Immature natural killer cell (primary cell): Measurements from ENCODE around the gene PDXDC1. TPM values are rescaled to one million over a fixed set of nuclear protein-coding genes. Genes with fewer than 3 reads are reported as not detected.
"Not testable (repeated sequence)": the region's sequence is repeated elsewhere in the genome, so short reads cannot be mapped to it uniquely, and the experiment has no call there.

Experiments
- DNase-seq, 3 donors: peaks; one replicate each; pipeline ENCODE4 v3.0.0; 2022; ENCODE audit warnings: mixed read lengths in 1 of 3
- H3K27ac Mint-ChIP-seq, 6 donors: one replicate each; pipeline ENCODE4 v1.8.0; 2020; ENCODE audit warnings: mixed read lengths in 6 of 6, mild to moderate bottlenecking in 5 of 6, inconsistent platforms in 4 of 6, moderate library complexity in 3 of 6
- H3K27me3 Mint-ChIP-seq, 3 donors: one replicate each; pipeline ENCODE4 v1.8.0; 2020 to 2021; ENCODE audit warnings: low read depth in 3 of 3, mild to moderate bottlenecking in 3 of 3, mixed read lengths in 3 of 3, moderate library complexity in 3 of 3, inconsistent platforms in 1 of 3
- H3K36me3 Mint-ChIP-seq, 3 donors: one replicate each; pipeline ENCODE4 v1.8.0; 2020; ENCODE audit warnings: mixed read lengths in 3 of 3, inconsistent platforms in 2 of 3, mild to moderate bottlenecking in 2 of 3
- H3K4me1 Mint-ChIP-seq, 2 donors: one replicate each; pipeline ENCODE4 v1.8.0; 2020; ENCODE audit warnings: inconsistent platforms in 2 of 2, mild to moderate bottlenecking in 2 of 2, mixed read lengths in 2 of 2, moderate library complexity in 1 of 2
- H3K4me3 Mint-ChIP-seq, 5 donors: one replicate each; pipeline ENCODE4 v1.8.0; 2020; ENCODE audit warnings: mild to moderate bottlenecking in 5 of 5, mixed read lengths in 5 of 5, inconsistent platforms in 3 of 5, moderate library complexity in 3 of 5
- H3K9me3 Mint-ChIP-seq, 6 donors: one replicate each; pipeline ENCODE4 v1.8.0; 2020; ENCODE audit warnings: mild to moderate bottlenecking in 6 of 6, mixed read lengths in 6 of 6, inconsistent platforms in 4 of 6, moderate library complexity in 3 of 6
- polyA plus RNA-seq, 3 donors: library from polyadenylated mRNA; unstranded; fragments of 300-500 nt; fragmentation: Illumina TruSeq; gene quantifications; one replicate each; pipeline ENCODE4 v1.2.3, GENCODE V29; 2021

PDXDC1 gene
- polyA plus RNA-seq, 3 donors from 2014 or later, result 14.0 to 54.1 (median 24.9) TPM

DNA sequence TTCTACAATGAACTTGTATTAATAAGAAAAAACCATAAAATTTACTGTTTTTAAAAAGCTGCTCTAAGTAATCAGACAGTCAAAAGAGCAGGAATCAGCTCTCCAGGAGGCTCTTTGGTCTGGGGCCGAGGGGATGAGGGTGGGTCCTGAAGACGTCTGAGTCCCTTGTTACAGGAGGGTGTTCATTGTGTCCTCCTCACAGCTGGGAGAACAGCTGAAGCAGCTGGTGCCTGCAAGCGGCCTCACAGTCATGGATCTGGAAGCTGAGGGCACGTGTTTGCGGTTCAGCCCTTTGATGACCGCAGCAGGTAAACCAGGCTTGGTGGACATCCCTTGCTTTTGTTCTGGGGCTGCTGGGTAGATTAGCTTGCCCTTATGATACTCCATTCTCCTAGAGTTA is 54.9 kb downstream of the PDXDC1 start:
- H3K27me3 Mint-ChIP-seq, DNase-seq, H3K4me3 Mint-ChIP-seq, H3K9me3 Mint-ChIP-seq: not testable (repeated sequence)
- Mint-ChIP-seq H3K36me3 (peaks cover 25 to 56% (median 28%) of the 10 kb centered on the region in 3 donors), H3K27ac (peak overlapping the region in 3 of 6 donors; percentile 17 to 57 (median 34)), H3K4me1 (peaks cover 24 to 34% of the 10 kb centered on the region in 2 donors)

DNA sequence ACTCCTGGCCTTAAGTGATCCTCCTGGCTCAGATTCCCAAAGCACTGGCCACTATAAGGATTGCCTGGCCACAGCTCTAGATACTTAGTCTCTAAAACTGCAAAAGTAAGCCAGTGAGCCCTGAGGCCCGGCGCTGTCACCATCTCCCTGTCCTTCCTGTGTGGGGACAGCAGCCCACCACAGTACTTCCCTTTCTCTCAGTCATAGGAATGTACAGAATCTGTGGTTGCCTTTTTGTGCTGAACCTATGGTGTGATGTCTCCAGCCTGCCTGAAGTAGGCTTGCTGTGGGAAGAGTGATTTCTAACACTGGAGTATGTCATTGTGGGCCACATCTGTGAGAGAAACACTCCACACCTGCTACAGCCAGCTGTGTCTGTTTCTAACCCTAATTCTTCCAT is 56.4 kb downstream of the PDXDC1 start:
- Mint-ChIP-seq H3K9me3 (no peaks in the 10 kb centered on the region), H3K4me1 (peaks cover 21 to 26% of the 10 kb centered on the region in 2 donors), H3K27me3 (peaks cover 0 to 5% (median 0%) of the 10 kb centered on the region in 3 donors), H3K27ac (peak overlapping the region; percentile 79 to 91 (median 84)), H3K4me3 (peak overlapping the region; percentile 45 to 75 (median 69)), H3K36me3 (peaks cover 18 to 54% (median 18%) of the 10 kb centered on the region in 3 donors)
- DNase-seq, result peak; percentile 44 to 53 (median 50)

DNA sequence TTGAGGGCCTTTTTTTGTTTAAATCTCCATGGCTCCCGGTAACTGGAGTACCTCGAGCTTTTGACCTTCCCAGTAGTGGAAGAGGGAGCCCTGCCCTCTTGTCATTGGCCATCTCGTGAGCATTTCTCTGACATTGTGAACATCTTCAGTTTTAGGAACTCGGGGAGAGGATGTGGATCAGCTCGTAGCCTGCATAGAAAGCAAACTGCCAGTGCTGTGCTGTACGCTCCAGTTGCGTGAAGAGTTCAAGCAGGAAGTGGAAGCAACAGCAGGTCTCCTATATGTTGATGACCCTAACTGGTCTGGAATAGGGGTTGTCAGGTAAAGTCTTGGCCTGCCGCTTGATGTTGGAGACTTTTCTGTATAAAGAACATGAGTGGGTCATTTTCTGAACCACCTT is 56.8 kb downstream of the PDXDC1 start:
- Mint-ChIP-seq H3K36me3 (peaks cover 18 to 58% (median 18%) of the 10 kb centered on the region in 3 donors), H3K4me1 (peaks cover 21 to 26% of the 10 kb centered on the region in 2 donors), H3K27ac (peak overlapping the region; percentile 79 to 91 (median 84)), H3K27me3 (peaks cover 0 to 5% (median 0%) of the 10 kb centered on the region in 3 donors), H3K9me3 (no peaks in the 10 kb centered on the region), H3K4me3 (peak overlapping the region; percentile 45 to 75 (median 69))
- no peak for DNase-seq

DNA sequence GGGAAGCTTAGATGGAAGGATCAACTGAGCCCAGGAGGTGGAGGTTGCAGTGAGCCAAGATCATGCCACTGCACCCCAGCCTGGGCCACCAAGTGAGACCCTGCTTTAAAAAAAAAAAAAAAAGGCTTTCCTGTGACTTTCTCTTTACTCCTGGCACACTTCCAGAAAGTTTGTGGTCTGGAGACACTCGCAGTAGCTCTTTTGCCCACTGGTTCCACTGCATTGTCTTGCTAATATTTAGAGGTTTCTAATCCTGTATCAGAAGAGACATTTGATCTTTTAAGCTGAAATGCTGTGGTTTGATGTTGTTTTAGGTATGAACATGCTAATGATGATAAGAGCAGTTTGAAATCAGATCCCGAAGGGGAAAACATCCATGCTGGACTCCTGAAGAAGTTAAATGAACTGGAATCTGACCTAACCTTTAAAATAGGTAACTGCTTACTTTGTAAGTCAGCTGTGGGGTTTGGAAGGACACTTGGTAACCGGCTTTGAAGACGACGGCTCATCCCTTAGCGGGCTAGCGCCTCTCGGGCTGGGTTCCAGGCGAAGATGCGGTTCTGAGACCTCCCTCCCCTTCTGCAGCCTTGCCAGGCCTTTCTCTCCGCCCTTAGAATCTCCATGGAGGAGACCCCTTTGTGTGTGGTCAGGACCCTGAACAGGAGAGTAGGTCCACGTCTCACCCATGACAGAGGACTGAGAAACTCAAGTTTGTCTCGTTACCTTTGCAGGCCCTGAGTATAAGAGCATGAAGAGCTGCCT is 57.9 kb downstream of the PDXDC1 start:
- H3K27ac Mint-ChIP-seq, result peak overlapping the region in 3 of 6 donors; percentile 42 to 62 (median 60)

DNA sequence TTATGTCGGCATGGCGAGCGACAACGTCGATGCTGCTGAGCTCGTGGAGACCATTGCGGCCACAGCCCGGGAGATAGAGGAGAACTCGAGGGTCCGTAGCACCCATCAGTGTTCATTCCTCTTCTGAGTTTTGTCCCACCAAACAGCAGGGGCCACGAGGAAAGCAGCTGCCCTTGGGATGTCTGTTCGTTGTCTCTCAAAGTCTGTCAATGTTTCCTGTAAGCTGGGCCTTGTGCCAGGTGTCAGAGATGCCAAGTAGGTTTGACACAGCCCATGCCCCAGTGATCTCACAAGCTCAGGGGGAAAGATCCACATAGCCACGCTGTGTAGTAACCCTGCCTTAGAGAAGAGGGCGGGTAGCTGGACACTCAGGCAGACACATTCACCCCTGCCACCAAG is 58.5 kb downstream of the PDXDC1 start:
- H3K27ac Mint-ChIP-seq, result no peak overlapping the region
- H3K4me1 Mint-ChIP-seq, result peaks cover 21 to 26% of the 10 kb centered on the region in 2 donors
- DNase-seq, result no peak
- H3K36me3 Mint-ChIP-seq, result peaks cover 16 to 62% (median 23%) of the 10 kb centered on the region in 3 donors
- H3K9me3 Mint-ChIP-seq, result no peaks in the 10 kb centered on the region
- no peaks in the 10 kb centered on the region for H3K27me3 Mint-ChIP-seq
- H3K4me3 Mint-ChIP-seq, result no peak overlapping the region

More for the DNA sequence above, 57.9 kb downstream of the PDXDC1 start:
- peaks cover 21 to 26% of the 10 kb centered on the region in 2 donors for H3K4me1 Mint-ChIP-seq
- peaks cover 0 to 3% (median 0%) of the 10 kb centered on the region in 3 donors for H3K27me3 Mint-ChIP-seq
- no peak for DNase-seq
- H3K4me3 Mint-ChIP-seq, result peak overlapping the region in 1 of 5 donors; percentile 43
- peaks cover 18 to 62% (median 23%) of the 10 kb centered on the region in 3 donors for H3K36me3 Mint-ChIP-seq
- H3K9me3 Mint-ChIP-seq, result no peaks in the 10 kb centered on the region

DNA sequence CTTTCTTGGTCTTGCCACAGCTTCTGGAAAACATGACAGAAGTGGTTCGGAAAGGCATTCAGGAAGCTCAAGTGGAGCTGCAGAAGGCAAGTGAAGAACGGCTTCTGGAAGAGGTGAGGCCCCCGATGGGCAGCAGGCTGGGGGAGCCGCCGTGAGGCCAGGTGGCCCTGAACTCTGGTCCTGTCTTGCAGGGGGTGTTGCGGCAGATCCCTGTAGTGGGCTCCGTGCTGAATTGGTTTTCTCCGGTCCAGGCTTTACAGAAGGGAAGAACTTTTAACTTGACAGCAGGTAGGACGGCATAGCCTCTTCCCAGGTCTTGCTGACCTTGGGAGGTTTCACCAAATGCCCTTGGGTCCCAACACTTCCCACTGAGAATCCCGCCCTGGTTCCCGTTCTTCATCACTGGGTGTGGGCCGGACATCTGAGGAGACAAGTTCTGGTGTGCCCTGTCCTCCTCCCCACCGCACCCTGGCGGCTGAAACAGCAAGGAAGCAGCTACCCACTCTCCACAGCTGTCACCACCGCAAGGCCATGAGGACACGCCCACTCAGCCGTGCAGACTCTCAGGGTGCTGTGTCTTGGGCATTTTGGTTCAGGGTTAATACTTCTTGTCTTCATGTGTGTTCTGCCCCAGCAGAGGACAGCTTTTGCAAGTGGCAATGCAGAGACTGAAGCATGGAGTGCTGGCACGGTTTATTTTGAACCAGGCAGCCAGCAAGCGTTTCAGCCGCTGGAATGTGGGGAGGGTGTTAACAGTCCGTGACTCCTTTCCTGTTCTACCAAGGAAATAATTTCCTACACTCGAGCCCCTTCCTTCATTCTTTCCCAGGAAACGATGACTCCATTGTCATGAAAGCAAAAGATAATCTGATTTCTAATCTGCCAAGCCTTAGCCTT is 59.7 kb downstream of the PDXDC1 start:
- Mint-ChIP-seq H3K27ac (peak overlapping the region in 1 of 6 donors; percentile 49), H3K9me3 (no peaks in the 10 kb centered on the region), H3K27me3 (no peaks in the 10 kb centered on the region), H3K4me3 (no peak overlapping the region), H3K4me1 (peaks cover 18 to 26% of the 10 kb centered on the region in 2 donors), H3K36me3 (peaks cover 15 to 61% (median 24%) of the 10 kb centered on the region in 3 donors)
- DNase-seq, result no peak

DNA sequence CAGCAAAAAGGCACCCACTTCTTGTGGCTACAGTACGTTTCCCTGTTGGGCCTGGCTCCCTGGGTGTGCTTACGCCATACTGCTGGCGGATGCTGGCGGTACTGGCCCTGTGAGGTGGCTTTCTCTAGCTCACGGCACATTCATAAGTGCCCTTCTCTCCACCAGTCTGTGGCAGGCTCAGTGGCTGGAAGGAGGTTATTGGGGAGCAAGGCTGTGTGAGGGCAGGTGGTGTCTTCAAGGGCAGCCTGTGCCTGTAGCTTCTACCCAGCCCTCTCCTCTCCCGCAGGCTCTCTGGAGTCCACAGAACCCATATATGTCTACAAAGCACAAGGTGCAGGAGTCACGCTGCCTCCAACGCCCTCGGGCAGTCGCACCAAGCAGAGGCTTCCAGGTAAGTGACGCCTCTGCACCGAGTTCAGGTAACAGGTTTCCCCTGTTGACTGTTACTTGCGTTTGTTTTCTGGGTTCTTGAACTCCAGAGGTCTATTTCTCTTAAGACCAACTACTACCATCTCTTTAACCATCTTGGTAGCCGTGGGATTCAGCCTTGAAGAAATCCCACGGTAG is 60.4 kb downstream of the PDXDC1 start:
- H3K4me1 Mint-ChIP-seq, result peaks cover 18 to 26% of the 10 kb centered on the region in 2 donors
- no peak overlapping the region for H3K27ac Mint-ChIP-seq
- H3K36me3 Mint-ChIP-seq, result peaks cover 15 to 64% (median 29%) of the 10 kb centered on the region in 3 donors
- H3K27me3 Mint-ChIP-seq, result no peaks in the 10 kb centered on the region
- no peak for DNase-seq
- H3K4me3 Mint-ChIP-seq, result no peak overlapping the region
- no peaks in the 10 kb centered on the region for H3K9me3 Mint-ChIP-seq

DNA sequence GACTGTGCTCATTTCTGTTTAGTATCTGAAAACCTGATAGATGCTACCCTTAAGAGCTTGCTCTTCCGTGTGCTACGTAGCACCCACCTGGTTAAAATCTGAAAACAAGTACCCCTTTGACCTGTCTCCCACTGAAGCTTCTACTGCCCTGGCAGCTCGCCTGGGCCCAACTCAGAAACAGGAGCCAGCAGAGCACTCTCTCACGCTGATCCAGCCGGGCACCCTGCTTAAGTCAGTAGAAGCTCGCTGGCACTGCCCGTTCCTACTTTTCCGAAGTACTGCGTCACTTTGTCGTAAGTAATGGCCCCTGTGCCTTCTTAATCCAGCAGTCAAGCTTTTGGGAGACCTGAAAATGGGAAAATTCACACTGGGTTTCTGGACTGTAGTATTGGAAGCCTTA is 62.2 kb downstream of the PDXDC1 start:
- no peak overlapping the region for H3K4me3 Mint-ChIP-seq
- peaks cover 11 to 58% (median 23%) of the 10 kb centered on the region in 3 donors for H3K36me3 Mint-ChIP-seq
- peak overlapping the region in 1 of 6 donors; percentile 43 for H3K27ac Mint-ChIP-seq

DNA sequence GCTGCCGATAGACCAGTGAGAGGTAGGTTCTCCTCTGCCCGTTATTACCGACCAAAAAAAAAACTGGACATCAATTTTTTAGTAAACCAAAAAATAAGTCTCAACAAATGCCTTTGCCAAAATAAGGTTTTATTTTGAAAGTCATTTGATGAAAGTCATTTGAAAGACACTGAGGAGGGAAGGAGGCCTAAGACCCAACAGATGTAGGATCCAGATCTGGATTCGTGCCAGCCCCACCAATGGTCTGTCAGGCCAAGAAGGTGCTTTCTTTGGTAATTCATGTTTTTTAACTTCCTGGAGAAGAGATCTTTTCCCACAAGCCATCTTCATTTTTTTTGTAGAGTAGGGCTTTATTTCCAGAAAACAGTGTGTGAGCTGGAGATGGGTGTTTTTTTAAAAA is 62.9 kb downstream of the PDXDC1 start:
- Mint-ChIP-seq H3K9me3 (no peaks in the 10 kb centered on the region), H3K36me3 (peaks cover 11 to 58% (median 20%) of the 10 kb centered on the region in 3 donors), H3K27me3 (peaks cover 0 to 2% (median 0%) of the 10 kb centered on the region in 3 donors), H3K4me3 (no peak overlapping the region), H3K4me1 (peaks cover 5 to 11% of the 10 kb centered on the region in 2 donors), H3K27ac (peak overlapping the region in 1 of 6 donors; percentile 37)
- no peak for DNase-seq

More for the DNA sequence above, 62.2 kb downstream of the PDXDC1 start:
- H3K27me3 Mint-ChIP-seq, result no peaks in the 10 kb centered on the region
- H3K4me1 Mint-ChIP-seq, result peaks cover 8 to 16% of the 10 kb centered on the region in 2 donors
- DNase-seq, result no peak
- no peaks in the 10 kb centered on the region for H3K9me3 Mint-ChIP-seq

DNA sequence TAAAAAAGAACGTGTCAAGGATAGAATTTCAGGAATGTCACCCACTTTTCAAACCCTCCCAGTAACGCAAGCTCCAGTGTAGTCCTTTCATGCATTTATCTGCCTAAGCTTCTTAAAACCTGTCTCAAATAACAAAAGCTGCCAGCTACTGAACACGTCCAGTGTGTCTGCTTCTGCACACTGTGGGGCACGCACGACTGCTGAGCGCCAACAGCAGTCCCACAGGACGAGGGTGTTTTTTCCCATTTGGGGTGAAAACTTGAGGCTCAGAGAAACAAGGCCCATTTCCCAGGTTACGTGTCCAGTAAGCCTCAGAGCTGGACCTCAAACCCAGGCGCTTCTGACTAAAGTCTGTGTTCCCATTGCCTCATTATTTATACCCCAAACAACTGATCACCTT is 63.9 kb downstream of the PDXDC1 start:
- Mint-ChIP-seq H3K27me3 (peaks cover 0 to 2% (median 0%) of the 10 kb centered on the region in 3 donors), H3K27ac (peak overlapping the region in 2 of 6 donors; percentile 40 to 46), H3K36me3 (peaks cover 11 to 52% (median 15%) of the 10 kb centered on the region in 3 donors), H3K4me1 (peaks cover 4 to 7% of the 10 kb centered on the region in 2 donors), H3K9me3 (no peaks in the 10 kb centered on the region), H3K4me3 (no peak overlapping the region)
- DNase-seq, result no peak

DNA sequence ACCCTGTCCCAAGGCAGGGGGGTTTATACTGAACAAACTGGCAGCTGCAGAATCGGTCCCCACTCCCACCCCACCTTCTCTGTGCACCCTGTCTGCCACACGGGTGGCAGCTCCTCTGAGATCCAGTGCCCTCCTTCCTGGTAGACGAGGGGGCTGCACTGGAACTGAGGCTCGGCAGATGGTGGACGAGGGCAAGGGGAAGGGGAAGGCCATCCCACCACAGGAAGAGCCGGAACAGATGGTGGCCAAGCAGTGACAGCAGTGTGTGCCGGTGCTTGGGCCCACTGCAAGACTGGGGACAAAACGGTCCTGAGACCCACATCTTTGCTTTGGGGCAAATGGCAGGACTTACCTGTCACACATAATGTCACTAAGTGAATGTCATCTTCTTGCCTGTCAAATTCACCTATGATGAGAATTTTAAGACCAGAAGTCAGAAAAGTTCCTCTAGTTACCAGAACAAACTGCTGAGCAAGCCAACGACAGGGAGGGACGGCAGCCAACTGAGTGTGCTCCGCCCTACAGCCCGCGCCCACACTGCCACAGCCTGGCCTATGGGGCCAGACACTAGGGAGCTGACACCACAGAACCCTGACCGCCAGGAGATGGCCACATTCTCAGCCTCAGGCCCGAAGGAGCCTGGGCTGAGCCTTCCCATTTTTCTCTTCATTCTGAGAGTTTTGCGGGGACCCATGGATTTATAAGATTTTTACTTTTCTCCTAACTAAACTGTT is 66.6 kb downstream of the PDXDC1 start:
- Mint-ChIP-seq H3K9me3 (no peaks in the 10 kb centered on the region), H3K27me3 (peaks cover 0 to 2% (median 0%) of the 10 kb centered on the region in 3 donors), H3K36me3 (peaks cover 11 to 44% (median 15%) of the 10 kb centered on the region in 3 donors), H3K27ac (peak overlapping the region in 4 of 6 donors; percentile 7 to 40 (median 32)), H3K4me3 (no peak overlapping the region), H3K4me1 (peaks cover 4 to 7% of the 10 kb centered on the region in 2 donors)
- no peak for DNase-seq

DNA sequence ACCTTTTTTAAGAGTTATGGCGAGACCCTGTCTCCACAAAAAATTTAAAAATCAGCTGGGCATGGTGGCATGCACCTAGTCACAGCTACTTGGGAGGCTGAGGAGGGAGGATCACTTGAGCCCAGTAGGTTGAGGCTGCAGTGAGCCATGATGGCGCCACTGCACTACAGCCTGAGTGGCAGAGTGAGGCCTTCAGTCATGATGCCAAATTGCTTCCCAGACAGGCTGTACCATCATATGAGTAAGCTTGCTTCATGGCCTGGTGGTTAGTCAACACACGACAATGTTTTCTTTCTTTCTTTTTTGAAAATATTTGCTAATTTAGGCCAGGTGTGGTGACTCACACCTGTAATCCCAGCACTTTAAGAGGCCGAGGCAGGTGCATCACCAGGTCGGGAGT is 68.5 kb downstream of the PDXDC1 start:
- H3K27me3 Mint-ChIP-seq, result peaks cover 0 to 2% (median 2%) of the 10 kb centered on the region in 3 donors
- no peak for DNase-seq
- no peaks in the 10 kb centered on the region for H3K9me3 Mint-ChIP-seq
- no peak overlapping the region for H3K4me3 Mint-ChIP-seq
- H3K36me3 Mint-ChIP-seq, result peaks cover 11 to 32% (median 15%) of the 10 kb centered on the region in 3 donors
- no peak overlapping the region for H3K27ac Mint-ChIP-seq
- peaks cover 4 to 7% of the 10 kb centered on the region in 2 donors for H3K4me1 Mint-ChIP-seq

DNA sequence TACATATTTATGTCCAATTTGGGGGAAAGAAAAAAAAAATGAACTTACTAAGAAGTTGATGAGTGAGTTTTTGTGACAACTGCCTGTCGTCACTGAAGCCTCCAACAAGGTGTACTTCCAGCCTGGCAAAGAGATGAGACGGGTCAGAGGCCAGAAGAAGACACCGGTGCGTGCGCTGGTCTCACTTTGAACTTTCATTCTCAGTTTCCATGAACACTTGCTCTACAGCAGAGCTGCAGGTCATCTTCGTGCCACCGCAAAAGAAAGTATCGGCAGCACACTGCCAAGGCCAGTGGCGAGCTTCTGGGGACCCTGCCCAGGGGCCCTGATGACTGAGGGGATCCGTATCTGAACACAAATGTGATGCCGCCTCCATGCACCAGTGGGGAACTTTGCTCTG is 69.5 kb downstream of the PDXDC1 start:
- Mint-ChIP-seq H3K36me3 (peaks cover 11 to 27% (median 12%) of the 10 kb centered on the region in 3 donors), H3K27me3 (peaks cover 0 to 2% (median 2%) of the 10 kb centered on the region in 3 donors), H3K4me1 (peaks cover 4 to 7% of the 10 kb centered on the region in 2 donors), H3K9me3 (no peaks in the 10 kb centered on the region), H3K27ac (no peak overlapping the region), H3K4me3 (no peak overlapping the region)
- DNase-seq, result no peak
